IPS DF 6.9 (cell line): Measurements from ENCODE around the gene NAA11.
A peak's percentile ranks its signal among the peaks of the same experiment; 100 is the strongest.
"Not testable (repeated sequence)": the region's sequence is repeated elsewhere in the genome, so short reads cannot be mapped to it uniquely, and the experiment has no call there.

Experiments
- DNase-seq: peaks from one replicate; pipeline ENCODE4 v3.0.0-alpha.2; 2013; ENCODE audit warnings: low read depth, low spot score
- H3K27ac ChIP-seq: one replicate; pipeline ENCODE4 v1.5.1; 2013; ENCODE audit warnings: low read length, control low read depth
- H3K27me3 ChIP-seq: 2 replicates; pipeline ENCODE4 v1.6.1; 2013; ENCODE audit warnings: mild to moderate bottlenecking, low read length; ENCODE audit not compliant: control insufficient read depth, insufficient read depth
- H3K36me3 ChIP-seq: 2 replicates; pipeline ENCODE4 v1.6.1; 2013; ENCODE audit warnings: low read length; ENCODE audit not compliant: control insufficient read depth, insufficient read depth
- H3K4me1 ChIP-seq: 2 replicates; pipeline ENCODE4 v1.6.1; 2013; ENCODE audit warnings: low read length; ENCODE audit not compliant: control insufficient read depth, insufficient read depth
- H3K4me3 ChIP-seq: 2 replicates; pipeline ENCODE4 v1.5.1; 2013; ENCODE audit warnings: mild to moderate bottlenecking, low read length
- H3K9me3 ChIP-seq: 2 replicates; pipeline ENCODE4 v1.6.1; 2013; ENCODE audit warnings: low read length, inconsistent platforms; ENCODE audit not compliant: control insufficient read depth, insufficient read depth
- WGBS: extraction: QIAGEN DNeasy Blood & Tissue Kit; methylation state at CpG from one replicate; pipeline ENCODE4 v1.1.7; 2013; ENCODE audit warnings: mixed read lengths, missing lambda C conversion rate; ENCODE audit not compliant: insufficient read length, insufficient coverage; 5-methylcytosine and 5-hydroxymethylcytosine counted together

The NAA11 gene

GRCh38 chr4:79292008-79292407, 33.9 kb downstream of the NAA11 start:
- no peak for DNase-seq
- Histone ChIP-seq H3K4me3 (no peak overlapping the region), H3K9me3 (no peaks in the 10 kb centered on the region), H3K27me3 (no peaks in the 10 kb centered on the region), H3K36me3 (no peaks in the 10 kb centered on the region), H3K4me1 (no peaks in the 10 kb centered on the region), H3K27ac (no peak overlapping the region)
- WGBS: no CpG with 5 or more reads among the region's 2 CpGs

DNA sequence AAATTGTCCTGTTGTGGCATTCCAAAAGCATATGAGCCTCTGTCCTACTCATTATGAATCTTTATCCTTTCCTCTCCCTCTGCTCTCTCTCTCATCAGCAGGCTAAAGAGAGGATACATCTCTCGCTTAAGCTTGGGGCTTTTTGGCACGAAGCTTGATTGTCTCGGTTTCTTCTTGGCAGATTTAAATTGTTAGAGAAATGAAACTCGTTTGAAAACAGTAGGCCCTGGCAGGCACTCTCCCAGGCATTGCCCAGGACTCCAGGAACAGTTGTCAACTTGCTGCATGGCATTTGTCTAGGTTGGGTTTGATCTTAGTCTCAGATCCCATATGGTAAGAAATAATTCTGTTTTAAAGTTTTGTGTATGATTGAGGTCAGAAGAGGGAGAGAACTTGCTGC, 35.5 kb downstream of the NAA11 start:
- no peak overlapping the region for H3K27ac ChIP-seq
- no peaks in the 10 kb centered on the region for H3K4me1 ChIP-seq
- H3K4me3 ChIP-seq: no peak overlapping the region
- H3K36me3 ChIP-seq: no peaks in the 10 kb centered on the region
- H3K9me3 ChIP-seq: no peaks in the 10 kb centered on the region
- no peaks in the 10 kb centered on the region for H3K27me3 ChIP-seq
- no CpG with 5 or more reads among the region's 4 CpGs for WGBS
- no peak for DNase-seq

DNA sequence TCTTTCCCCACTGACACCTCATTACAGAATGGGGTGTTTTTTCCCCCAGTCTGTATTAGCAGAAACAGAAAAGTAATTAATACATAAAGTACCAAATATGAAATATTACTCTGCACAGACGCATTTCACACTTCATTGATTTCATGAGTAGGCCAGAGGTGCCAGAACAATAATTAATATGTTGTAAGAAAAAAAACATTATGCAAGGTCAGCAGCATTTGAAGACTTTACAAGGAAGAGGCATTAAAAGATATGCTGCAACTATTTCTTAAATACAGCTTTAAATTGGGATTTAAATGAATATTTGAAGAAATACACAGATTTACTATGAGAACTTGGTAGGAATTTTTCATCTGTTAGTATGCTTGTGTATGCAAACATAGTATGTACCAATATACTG, 37.7 kb downstream of the NAA11 start:
- no CpG with 5 or more reads among the region's 1 CpG for WGBS
- no peaks in the 10 kb centered on the region for H3K9me3 ChIP-seq
- no peak for DNase-seq

DNA sequence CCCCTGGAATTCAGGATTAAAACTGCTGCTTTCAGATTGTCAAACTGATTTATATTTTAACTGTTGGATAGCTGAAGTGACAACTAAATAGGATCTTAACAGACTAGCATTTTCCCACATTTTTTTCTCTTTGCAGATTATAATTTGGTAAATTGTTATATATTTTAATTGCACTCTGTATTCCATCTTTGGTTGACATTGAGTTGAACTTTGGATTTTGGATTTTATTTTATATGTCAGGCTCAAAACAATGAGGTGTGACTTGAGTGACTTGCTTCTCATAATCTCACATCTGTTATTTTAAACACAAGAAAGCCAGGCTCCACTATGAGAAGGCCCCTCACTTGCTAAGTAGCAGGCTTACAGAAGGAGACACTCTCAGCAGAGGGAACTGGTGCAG, 38.1 kb downstream of the NAA11 start:
- Histone ChIP-seq H3K27me3 (no peaks in the 10 kb centered on the region), H3K4me3 (no peak overlapping the region), H3K9me3 (no peaks in the 10 kb centered on the region), H3K4me1 (no peaks in the 10 kb centered on the region), H3K36me3 (no peaks in the 10 kb centered on the region), H3K27ac (no peak overlapping the region)
- no peak for DNase-seq

More for the DNA sequence above, 37.7 kb downstream of the NAA11 start:
- Histone ChIP-seq H3K4me1 (no peaks in the 10 kb centered on the region), H3K4me3 (no peak overlapping the region), H3K27ac (no peak overlapping the region), H3K36me3 (no peaks in the 10 kb centered on the region), H3K27me3 (no peaks in the 10 kb centered on the region)

GRCh38 chr4:79287076-79287475, 38.8 kb downstream of the NAA11 start:
- Histone ChIP-seq H3K36me3 (no peaks in the 10 kb centered on the region), H3K27ac (no peak overlapping the region), H3K27me3 (no peaks in the 10 kb centered on the region), H3K9me3 (no peaks in the 10 kb centered on the region), H3K4me1 (no peaks in the 10 kb centered on the region), H3K4me3 (no peak overlapping the region)
- no peak for DNase-seq
- WGBS: no CpG with 5 or more reads among the region's 2 CpGs

GRCh38 chr4:79281566-79282359, 44.1 kb downstream of the NAA11 start:
- WGBS: no CpG with 5 or more reads among the region's 1 CpG
- no peaks in the 10 kb centered on the region for H3K27me3 ChIP-seq
- no peaks in the 10 kb centered on the region for H3K36me3 ChIP-seq
- no peaks in the 10 kb centered on the region for H3K4me1 ChIP-seq
- no peaks in the 10 kb centered on the region for H3K9me3 ChIP-seq
- no peak overlapping the region for H3K4me3 ChIP-seq
- no peak overlapping the region for H3K27ac ChIP-seq
- DNase-seq: peak; percentile 9

GRCh38 chr4:79277467-79277866, 48.4 kb downstream of the NAA11 start:
- H3K36me3 ChIP-seq, H3K4me1 ChIP-seq, H3K27me3 ChIP-seq, H3K27ac ChIP-seq, H3K4me3 ChIP-seq, H3K9me3 ChIP-seq, DNase-seq: not testable (repeated sequence)
- WGBS: no CpG with 5 or more reads among the region's 7 CpGs

GRCh38 chr4:79273915-79274314, 51.9 kb downstream of the NAA11 start:
- Histone ChIP-seq H3K4me1 (no peaks in the 10 kb centered on the region), H3K9me3 (no peaks in the 10 kb centered on the region), H3K4me3 (no peak overlapping the region), H3K27ac (no peak overlapping the region), H3K27me3 (no peaks in the 10 kb centered on the region), H3K36me3 (no peaks in the 10 kb centered on the region)
- no peak for DNase-seq
- WGBS: no CpG with 5 or more reads among the region's 1 CpG

- H3K27me3 ChIP-seq: no peaks in the 10 kb centered on the region
- no peak for DNase-seq
- H3K4me3 ChIP-seq: no peak overlapping the region
- no peak overlapping the region for H3K27ac ChIP-seq
- no peaks in the 10 kb centered on the region for H3K9me3 ChIP-seq
- no peaks in the 10 kb centered on the region for H3K4me1 ChIP-seq
- H3K36me3 ChIP-seq: no peaks in the 10 kb centered on the region
- WGBS: no CpG with 5 or more reads among the region's 4 CpGs
These were observed 53.1 kb downstream of the NAA11 start for GRCh38 chr4:79272761-79273160.

DNA sequence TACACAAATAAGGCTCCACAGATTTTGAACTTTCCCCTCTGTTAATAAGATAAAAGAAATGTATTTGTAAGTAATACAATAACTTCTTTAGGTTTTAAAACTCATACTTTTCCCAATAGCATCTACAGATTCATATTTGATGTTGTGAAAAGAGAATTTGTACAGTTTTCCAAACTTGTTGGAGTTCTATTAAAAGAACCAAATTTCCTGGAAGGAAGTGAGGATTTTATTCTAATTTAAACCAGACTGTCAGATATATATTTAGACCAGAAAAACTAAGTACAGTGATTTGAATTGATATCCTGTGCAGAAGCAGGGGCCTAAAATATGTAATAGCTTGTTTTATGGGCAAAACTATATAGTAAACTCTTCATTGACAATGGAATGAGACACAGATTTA, 53.7 kb downstream of the NAA11 start:
- Histone ChIP-seq H3K9me3 (no peaks in the 10 kb centered on the region), H3K27me3 (no peaks in the 10 kb centered on the region), H3K27ac (no peak overlapping the region), H3K36me3 (no peaks in the 10 kb centered on the region), H3K4me3 (no peak overlapping the region), H3K4me1 (no peaks in the 10 kb centered on the region)
- DNase-seq: no peak

DNA sequence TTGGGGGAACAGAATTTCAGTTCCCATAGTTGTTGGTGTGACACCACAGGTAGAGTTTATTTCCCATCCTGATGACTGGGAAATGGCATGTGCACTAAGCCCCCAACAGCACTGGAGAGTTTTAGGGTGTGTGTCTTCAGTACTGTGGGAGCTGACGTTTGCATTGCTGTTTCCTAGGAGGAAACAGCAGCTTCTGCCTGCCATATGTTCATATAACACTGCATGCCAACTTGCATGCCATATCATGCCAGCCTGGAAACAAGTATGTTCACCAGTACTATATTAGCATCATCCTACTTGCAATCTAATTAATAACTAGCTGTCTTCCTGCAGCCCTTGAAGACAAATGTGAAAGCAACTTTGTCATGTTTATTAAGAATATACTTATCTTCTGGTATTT, 58.2 kb downstream of the NAA11 start:
- no CpG with 5 or more reads among the region's 1 CpG for WGBS
- H3K4me1 ChIP-seq: no peaks in the 10 kb centered on the region
- no peaks in the 10 kb centered on the region for H3K36me3 ChIP-seq
- H3K27ac ChIP-seq: no peak overlapping the region
- no peaks in the 10 kb centered on the region for H3K9me3 ChIP-seq
- no peak for DNase-seq
- no peaks in the 10 kb centered on the region for H3K27me3 ChIP-seq
- H3K4me3 ChIP-seq: no peak overlapping the region
